Pulmonary artery endothelial cell (primary cell): ENCODE measurements around the gene SLC38A5. TPM values are rescaled to one million over a fixed set of nuclear protein-coding genes. Genes with fewer than 3 reads are reported as not detected.
"Not testable (repeated sequence)": the region's sequence is repeated elsewhere in the genome, so short reads cannot be mapped to it uniquely, and the experiment has no call there.

ENCODE experiments used
- DNase-seq: peaks from one replicate; pipeline ENCODE4 v3.0.0-alpha.2; 2011; ENCODE audit warnings: low read depth, low spot score
- total RNA-seq: library from RNA; depleted of rRNA; stranded (reverse); fragments of >200 nt; gene quantifications from 2 replicates; pipeline ENCODE4 v1.2.3, GENCODE V29; 2014

SLC38A5 gene
- 54.8 and 88.9 TPM in 2 replicates for total RNA-seq

GRCh38 chrX:48470110-48470832 lies at the start of gene SLC38A5:
Gene SLC38A5 (minus strand): TSS chrX:48470260. CDS start chrX:48467924, 2,336 bp downstream.
- DNase-seq: no peak

DNA sequence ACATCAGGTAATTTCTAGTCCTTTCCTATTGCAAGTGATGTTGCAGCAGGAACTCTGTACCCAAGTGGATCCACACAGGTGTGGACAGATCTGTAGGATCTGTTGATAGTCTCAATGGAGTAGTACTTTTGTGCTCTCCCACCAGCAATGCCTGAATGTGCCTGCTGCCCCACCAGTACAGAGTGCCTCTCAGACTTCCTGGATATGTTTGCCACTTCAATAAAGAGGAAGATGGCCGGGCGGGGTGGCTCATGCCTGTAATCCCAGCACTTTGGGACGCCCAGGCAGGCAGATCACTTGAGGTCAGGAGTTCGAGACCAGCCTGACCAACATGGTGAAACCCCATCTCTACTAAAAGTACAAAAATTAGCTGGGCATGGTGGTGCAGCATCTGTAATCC lies 49.4 kb upstream of the SLC38A5 start:
- DNase-seq: not testable (repeated sequence)

DNA sequence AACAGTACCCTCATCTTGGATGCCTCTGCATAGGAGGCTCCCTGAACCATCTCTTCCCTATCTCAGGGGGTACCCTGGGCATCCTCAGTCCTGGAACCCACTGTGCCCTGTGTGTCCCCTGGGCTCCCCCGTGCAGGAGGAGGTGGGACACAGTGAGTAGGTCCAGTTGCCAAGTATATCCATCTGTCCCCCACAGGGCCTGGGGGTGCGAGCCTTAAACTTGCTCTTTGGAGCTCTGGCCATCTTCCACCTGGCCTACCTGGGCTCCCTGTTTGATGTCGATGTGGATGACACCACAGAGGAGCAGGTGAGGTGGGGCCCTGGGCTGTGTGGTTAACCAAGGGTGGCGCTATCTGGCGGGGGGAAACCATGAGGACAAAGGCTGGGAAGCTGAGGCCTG lies 46.9 kb upstream of the SLC38A5 start:
- DNase-seq: no peak

DNA sequence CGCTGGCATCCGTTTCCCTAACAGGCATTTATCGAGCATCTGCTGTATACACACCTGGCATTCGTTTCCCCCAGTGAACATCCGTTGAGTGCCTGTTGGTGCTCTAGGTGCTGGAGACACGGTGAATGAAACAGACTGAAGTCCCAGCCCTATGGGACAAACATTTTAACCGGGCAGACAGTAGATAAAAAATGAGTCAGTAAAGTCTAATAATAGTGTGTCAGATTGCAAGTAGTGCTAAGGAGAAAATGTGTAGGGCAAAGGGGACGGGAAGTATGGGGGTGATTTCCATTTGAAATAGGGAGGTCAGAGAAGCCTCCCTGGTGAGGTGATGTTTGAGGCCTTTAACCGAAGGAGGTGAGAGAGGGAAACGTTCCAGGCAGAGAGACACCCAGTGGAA lies 46.2 kb upstream of the SLC38A5 start:
- DNase-seq: no peak

- no peak for DNase-seq
Measured at GRCh38 chrX:48515842-48516241, 45.8 kb upstream of the SLC38A5 start.

DNA sequence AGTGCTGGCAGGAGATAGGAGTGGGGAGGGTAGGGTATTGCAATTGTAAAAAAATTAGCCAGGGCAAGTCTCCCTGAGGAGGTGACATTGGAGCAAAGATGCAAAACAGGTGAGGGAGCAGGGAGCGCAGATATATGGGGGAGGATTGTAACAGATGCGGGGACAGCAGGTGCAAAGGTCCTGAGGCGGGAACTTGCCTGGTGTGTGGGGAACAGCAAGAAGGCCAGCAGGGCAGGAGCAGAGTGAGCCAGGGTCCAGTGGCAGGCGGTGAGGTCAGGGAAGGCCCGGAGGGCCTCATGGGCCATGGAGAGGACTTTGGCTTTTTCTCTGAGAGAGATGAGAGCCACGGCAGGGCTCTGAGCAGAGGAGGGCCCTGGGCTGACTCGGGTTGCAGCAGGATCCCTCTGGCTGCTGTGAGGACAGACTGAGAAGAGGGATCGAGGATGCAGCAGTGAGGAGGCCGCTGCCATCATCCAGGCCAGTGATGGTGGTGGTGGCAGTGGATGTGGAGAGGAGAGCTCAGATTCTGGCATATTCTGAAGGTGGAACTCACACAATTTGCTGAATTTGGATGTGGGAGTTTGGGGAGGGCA lies 44.9 kb upstream of the SLC38A5 start:
- DNase-seq: no peak

DNA sequence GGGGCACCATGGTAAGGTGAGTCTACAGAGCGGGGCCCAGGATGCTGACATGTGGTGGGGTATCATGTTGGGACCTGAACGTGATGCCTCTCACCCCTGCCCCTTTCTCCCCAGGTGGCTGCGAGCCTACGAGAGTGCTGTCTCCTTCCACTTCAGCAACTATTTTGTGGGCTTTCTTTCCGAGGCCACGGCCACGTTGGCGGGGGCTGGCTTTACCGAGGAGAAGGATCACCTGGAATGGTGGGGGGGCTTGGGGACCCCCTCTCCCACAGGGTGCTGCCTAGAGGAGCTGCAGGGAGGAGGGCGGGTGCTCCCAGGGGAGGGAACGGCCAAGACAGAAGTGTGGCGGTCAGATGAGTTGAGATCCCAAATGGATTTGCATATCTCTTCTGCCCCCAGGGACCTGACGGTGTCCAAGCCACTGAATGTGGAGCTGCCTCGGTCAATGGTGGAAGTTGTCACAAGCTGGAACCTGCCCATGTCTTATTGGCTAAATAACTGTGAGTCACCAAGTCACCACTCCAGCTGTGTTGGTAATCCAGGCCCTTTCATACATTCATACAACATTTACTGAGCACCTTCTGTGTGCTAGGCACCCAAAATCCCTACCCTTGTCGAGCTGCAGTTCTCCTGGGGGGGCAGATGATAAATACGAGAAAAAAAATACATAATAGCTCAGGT lies 44.2 kb upstream of the SLC38A5 start:
- no peak for DNase-seq

- DNase-seq: no peak
Measured at GRCh38 chrX:48513670-48514069, 43.6 kb upstream of the SLC38A5 start.

- DNase-seq: no peak
Measured at GRCh38 chrX:48512371-48512935, 42.4 kb upstream of the SLC38A5 start.

- no peak for DNase-seq
Measured at GRCh38 chrX:48511560-48511959, 41.5 kb upstream of the SLC38A5 start.

- DNase-seq: no peak
Measured at GRCh38 chrX:48509619-48510018, 39.6 kb upstream of the SLC38A5 start.

- no peak for DNase-seq
Measured at GRCh38 chrX:48509245-48509590, 39.2 kb upstream of the SLC38A5 start.

- no peak for DNase-seq
Measured at GRCh38 chrX:48508400-48509244, 38.6 kb upstream of the SLC38A5 start, which contains the start of gene PORCN. Gene PORCN (plus strand): TSS chrX:48508992. CDS start chrX:48509821, 829 bp downstream.

GRCh38 chrX:48507246-48507645 lies 37.2 kb upstream of the SLC38A5 start:
- no peak for DNase-seq

DNA sequence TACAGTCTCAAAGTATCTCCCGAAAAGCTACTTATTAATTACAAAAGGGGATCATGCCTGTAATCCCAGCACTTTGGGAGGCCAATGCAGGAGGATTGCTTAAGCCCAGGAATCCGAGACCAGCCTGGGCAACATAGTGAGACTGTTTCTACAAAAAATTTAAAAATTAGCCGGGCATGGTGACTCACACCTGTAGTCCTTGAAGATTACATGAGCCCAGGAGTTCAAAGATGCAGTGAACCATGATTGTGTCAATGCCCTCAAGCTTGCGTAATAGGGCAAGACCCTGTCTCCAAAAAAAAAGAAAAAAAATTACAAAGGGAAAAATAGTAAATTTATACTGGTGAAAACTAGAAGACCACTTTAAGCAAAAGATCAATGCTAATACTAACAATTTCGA lies 35.4 kb upstream of the SLC38A5 start:
- no peak for DNase-seq

DNA sequence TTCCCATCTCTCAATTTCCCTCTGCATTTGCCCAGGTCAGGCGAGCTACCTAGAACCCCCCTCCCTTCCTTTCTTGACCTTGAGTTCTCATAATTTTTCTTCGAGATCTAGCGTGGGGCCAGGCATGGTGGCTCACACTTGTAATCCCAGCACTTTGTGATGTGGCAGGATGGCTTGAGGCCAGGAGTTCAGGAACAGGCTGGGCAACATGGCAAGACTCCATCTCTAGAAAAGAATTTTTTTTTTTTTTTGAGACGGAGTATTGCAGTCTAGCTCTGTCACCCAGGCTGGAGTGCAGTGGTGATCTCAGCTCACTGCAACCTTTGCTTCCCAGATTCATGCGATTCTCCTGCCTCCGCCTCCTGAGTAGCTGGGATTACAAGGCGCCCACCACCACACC lies 34.2 kb upstream of the SLC38A5 start:
- no peak for DNase-seq

DNA sequence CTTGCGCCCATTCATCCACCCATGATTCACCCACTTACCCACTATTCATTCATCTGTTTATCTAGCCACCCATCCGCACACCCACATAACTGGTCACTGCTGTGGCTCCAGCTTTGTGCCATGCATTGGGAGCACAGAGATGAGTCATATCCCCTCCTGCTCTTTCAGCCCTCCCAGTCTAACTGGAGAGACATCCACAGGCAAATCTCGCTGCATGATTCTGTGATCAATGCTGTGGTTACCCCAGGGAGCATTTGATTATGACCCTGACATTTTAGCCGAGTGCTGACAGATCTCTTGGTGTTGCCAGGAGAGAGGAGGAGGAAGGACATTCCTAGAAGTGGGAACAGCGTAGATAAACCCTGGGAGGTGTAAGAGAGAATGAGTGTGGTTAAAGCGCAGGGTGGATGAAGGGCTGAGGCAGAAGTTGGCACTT lies 28.3 kb upstream of the SLC38A5 start:
- no peak for DNase-seq

- DNase-seq: no peak
Measured at GRCh38 chrX:48497871-48498270, 27.8 kb upstream of the SLC38A5 start.

DNA sequence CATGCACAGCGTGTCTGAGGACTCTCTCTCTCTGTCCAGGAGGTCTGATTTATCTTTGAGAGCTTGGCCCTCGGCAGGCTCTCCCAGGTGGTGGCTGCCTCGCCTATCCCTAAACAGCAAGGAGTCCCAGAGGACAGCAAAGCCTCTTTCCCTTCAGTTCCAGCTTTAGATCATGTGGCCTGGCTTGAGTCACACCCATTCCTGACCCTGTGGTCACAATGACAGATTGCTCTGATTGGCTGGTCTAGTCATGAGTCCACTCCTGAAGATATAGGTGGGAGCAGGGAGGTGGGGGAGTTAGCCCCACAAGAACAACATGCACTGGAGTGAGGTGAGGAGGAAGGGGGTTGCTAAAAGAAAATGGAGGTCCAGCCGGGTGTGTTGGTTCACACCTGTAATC lies 26.6 kb upstream of the SLC38A5 start:
- no peak for DNase-seq

DNA sequence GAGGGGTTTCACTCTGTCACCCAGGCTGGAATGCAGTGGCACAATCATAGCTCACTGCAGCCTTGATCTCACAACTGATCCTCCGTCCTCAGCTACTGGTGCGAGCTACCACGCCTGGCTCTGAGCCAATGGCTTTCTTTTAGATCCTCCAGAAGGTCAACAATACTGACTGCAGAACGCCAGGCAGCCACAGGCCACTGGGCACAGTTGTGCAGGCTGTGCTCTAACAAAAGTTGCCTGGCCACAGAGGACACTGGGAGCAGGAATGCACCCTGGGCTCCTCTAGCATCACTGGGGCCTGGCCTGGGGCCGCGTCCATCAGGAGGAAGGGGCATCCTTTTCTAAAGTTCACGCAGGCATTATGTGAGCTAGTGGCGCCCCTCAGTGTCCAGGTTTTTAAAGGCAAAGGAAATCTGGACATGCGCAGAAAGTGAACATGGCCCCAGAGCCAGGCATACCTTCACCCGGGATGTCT lies 23.9 kb upstream of the SLC38A5 start:
- DNase-seq: no peak

DNA sequence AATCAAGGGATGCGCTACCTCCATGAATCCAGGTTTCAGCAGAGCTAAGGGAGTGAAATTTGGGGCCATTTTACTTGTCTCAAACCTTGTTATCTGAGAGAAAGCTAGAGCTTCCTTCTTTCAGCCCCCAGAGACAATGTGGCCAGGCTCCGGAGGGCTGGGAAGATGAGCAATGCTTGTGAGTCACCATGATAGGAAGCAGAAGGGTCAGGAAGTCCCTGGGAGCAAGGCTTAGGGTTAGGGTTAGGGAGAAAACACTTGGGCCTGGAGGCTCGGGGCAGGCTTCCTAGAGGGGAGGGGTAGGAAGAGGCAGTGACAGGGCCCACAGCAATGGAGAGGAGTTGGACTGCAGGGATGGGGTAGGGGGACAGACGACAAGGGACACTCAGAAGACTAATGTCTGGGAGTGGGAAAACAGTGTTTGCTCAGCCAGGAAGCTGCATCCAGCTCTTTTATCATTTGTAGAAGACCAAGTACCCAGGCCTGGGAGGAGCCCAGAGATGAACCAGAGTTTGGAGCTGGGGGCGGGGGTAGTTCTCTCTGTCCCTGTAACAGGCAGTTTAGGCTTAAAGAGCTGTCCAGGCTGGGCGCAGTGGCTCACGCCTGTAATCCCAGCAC lies 22.3 kb upstream of the SLC38A5 start:
- no peak for DNase-seq
